Right renal pelvis (tissue), 4 donors: ENCODE data around the gene OR5AN1. TPM values are rescaled to one million over a fixed set of nuclear protein-coding genes. Genes with fewer than 3 reads are reported as not detected.

Experiments
- DNase-seq, 4 donors: peaks; one replicate each; pipeline ENCODE4 v3.0.0-alpha.2; 2013; ENCODE audit warnings: low read depth in 4 of 4, low spot score in 3 of 4, missing footprints in 1 of 4
- polyA plus RNA-seq, 4 donors: library from polyadenylated mRNA; unstranded; fragments of 120-200 nt; gene quantifications; one replicate each; pipeline ENCODE4 v1.2.1, GENCODE V29; 2013; ENCODE audit not compliant: insufficient read length in 4 of 4

The OR5AN1 gene
- polyA plus RNA-seq, 4 donors = not detected

- no peak for DNase-seq
These were observed 59.5 kb downstream of the OR5AN1 start for GRCh38 chr11:59418156-59418555.

Other genes with a start within 250 kb of the OR5AN1 start
- gene FAM111A, start 216.0 kb upstream of the OR5AN1 start, polyA plus RNA-seq = 10 to 100 TPM; 46.5 to 68.0 (median 56.0) TPM
- gene DTX4, start 186.8 kb upstream of the OR5AN1 start, polyA plus RNA-seq = 10 to 100 TPM; 42.0 to 52.5 (median 45.3) TPM
- gene MPEG1, start 146.0 kb upstream of the OR5AN1 start, polyA plus RNA-seq = 10 to 100 TPM in 1 of 4 donors, 1 to 10 TPM in 3; 6.9 to 11.1 (median 9.3) TPM
- under 1 TPM in 2 of 4 donors, not detected in 2; 0.01 to 0.03 TPM for gene OR5A2, start 67.5 kb downstream of the OR5AN1 start, polyA plus RNA-seq
- gene OR5A1, start 77.6 kb downstream of the OR5AN1 start, polyA plus RNA-seq = under 1 TPM in 1 of 4 donors, not detected in 3; 0.01 TPM
- gene OR4D6, start 98.1 kb downstream of the OR5AN1 start, polyA plus RNA-seq = not detected
- not detected for gene OR4D10, start 114.4 kb downstream of the OR5AN1 start, polyA plus RNA-seq
- gene OR4D11, start 144.7 kb downstream of the OR5AN1 start, polyA plus RNA-seq = not detected
- under 1 TPM; 0.04 to 0.05 (median 0.04) TPM for gene OR4D9, start 152.6 kb downstream of the OR5AN1 start, polyA plus RNA-seq